IPS-NIHi7 (cell line): Measurements from ENCODE around the gene STEAP2.
A peak's percentile ranks its signal among the peaks of the same experiment; 100 is the strongest.
"Not testable (repeated sequence)": the region's sequence is repeated elsewhere in the genome, so short reads cannot be mapped to it uniquely, and the experiment has no call there.

Experiments used
- DNase-seq: peaks from one replicate; pipeline ENCODE4 v3.0.0; 2012; ENCODE audit warnings: mixed read lengths; ENCODE audit errors: extremely low spot score

The STEAP2 gene

GRCh38 chr7:90233569-90233968 is 22.0 kb downstream of the STEAP2 start:
- no peak for DNase-seq

- no peak for DNase-seq
These were observed 25.3 kb downstream of the STEAP2 start for GRCh38 chr7:90236721-90237289.

GRCh38 chr7:90238022-90238421 is 26.5 kb downstream of the STEAP2 start:
- DNase-seq = no peak

- DNase-seq = no peak
These were observed 27.0 kb downstream of the STEAP2 start for GRCh38 chr7:90238583-90238982.

GRCh38 chr7:90239050-90239449 is 27.5 kb downstream of the STEAP2 start:
- DNase-seq = no peak

GRCh38 chr7:90239625-90240228 is 28.2 kb downstream of the STEAP2 start:
- DNase-seq = no peak

- DNase-seq = no peak
These were observed 31.0 kb downstream of the STEAP2 start for GRCh38 chr7:90242369-90243168.

- DNase-seq = no peak
These were observed 32.0 kb downstream of the STEAP2 start for GRCh38 chr7:90243556-90243955.

GRCh38 chr7:90244565-90244908 is 33.0 kb downstream of the STEAP2 start:
- no peak for DNase-seq

- peak; percentile 93 for DNase-seq
These were observed 33.6 kb downstream of the STEAP2 start, which contains the start of gene CFAP69 for GRCh38 chr7:90244909-90245851. Gene CFAP69 (plus strand): TSS chr7:90245174. CDS start chr7:90245425, 251 bp downstream.

GRCh38 chr7:90246171-90246570 is 34.6 kb downstream of the STEAP2 start:
- peak; percentile 30 for DNase-seq

GRCh38 chr7:90248706-90249105 is 37.2 kb downstream of the STEAP2 start:
- no peak for DNase-seq

- DNase-seq = no peak
These were observed 39.2 kb downstream of the STEAP2 start for GRCh38 chr7:90250601-90251303.

GRCh38 chr7:90251304-90251635 is 39.7 kb downstream of the STEAP2 start:
- no peak for DNase-seq

- DNase-seq = not testable (repeated sequence)
These were observed 44.5 kb downstream of the STEAP2 start for GRCh38 chr7:90256011-90256410.

GRCh38 chr7:90256778-90257177 is 45.2 kb downstream of the STEAP2 start:
- DNase-seq = no peak

- no peak for DNase-seq
These were observed 49.9 kb downstream of the STEAP2 start for GRCh38 chr7:90261441-90261840.

GRCh38 chr7:90262438-90262837 is 50.9 kb downstream of the STEAP2 start:
- DNase-seq = peak; percentile 20

GRCh38 chr7:90266808-90267207 is 55.3 kb downstream of the STEAP2 start:
- no peak for DNase-seq

- DNase-seq = no peak
These were observed 55.8 kb downstream of the STEAP2 start for GRCh38 chr7:90267263-90267858.

GRCh38 chr7:90269163-90269562 is 57.6 kb downstream of the STEAP2 start:
- DNase-seq = no peak
